H9 (cell line): ENCODE data around the gene ASB16. TPM values are rescaled to one million over a fixed set of nuclear protein-coding genes. Genes with fewer than 3 reads are reported as not detected.

Experiments
- DNase-seq: peaks from one replicate; pipeline ENCODE4 v3.0.0-alpha.2; 2017
- H2AFZ ChIP-seq: one replicate; pipeline ENCODE4 v1.6.1; 2013; ENCODE audit warnings: mild to moderate bottlenecking, low read length, control low read depth, moderate library complexity
- H2AK5ac ChIP-seq: 2 replicates; pipeline ENCODE4 v1.6.1; 2013; ENCODE audit warnings: low read length, control low read depth, mixed read lengths; ENCODE audit not compliant: insufficient read length
- H2BK120ac ChIP-seq: one replicate; pipeline ENCODE4 v1.6.1; 2013; ENCODE audit warnings: low read depth, mild to moderate bottlenecking, low read length, control low read depth, inconsistent platforms; ENCODE audit not compliant: poor library complexity, severe bottlenecking
- H2BK12ac ChIP-seq: 2 replicates; pipeline ENCODE4 v1.6.1; 2013; ENCODE audit warnings: low read length, control low read depth, mixed read lengths, low read depth; ENCODE audit not compliant: insufficient read length
- H2BK15ac ChIP-seq: 2 replicates; pipeline ENCODE4 v1.6.1; 2013; ENCODE audit warnings: low read depth, low read length, control low read depth
- H2BK20ac ChIP-seq: one replicate; pipeline ENCODE4 v1.6.1; 2013; ENCODE audit warnings: low read depth, mild to moderate bottlenecking, low read length, control low read depth, inconsistent platforms; ENCODE audit not compliant: poor library complexity, severe bottlenecking
- H2BK5ac ChIP-seq: 2 replicates; pipeline ENCODE4 v1.6.1; 2013; ENCODE audit warnings: low read length, control low read depth, mixed read lengths; ENCODE audit not compliant: insufficient read length
- H3K14ac ChIP-seq: 2 replicates; pipeline ENCODE4 v1.6.1; 2013; ENCODE audit warnings: low read length, control low read depth; ENCODE audit not compliant: insufficient read depth
- H3K18ac ChIP-seq: 2 replicates; pipeline ENCODE4 v1.6.1; 2013; ENCODE audit warnings: low read depth, mild to moderate bottlenecking, mixed read lengths, low read length, control low read depth; ENCODE audit not compliant: insufficient read length
- H3K23ac ChIP-seq: 2 replicates; pipeline ENCODE4 v1.6.1; 2013; ENCODE audit warnings: low read length, control low read depth, mixed read lengths, low read depth; ENCODE audit not compliant: insufficient read length
- H3K23me2 ChIP-seq: 2 replicates; pipeline ENCODE4 v1.6.1; 2013; ENCODE audit warnings: low read depth, mild to moderate bottlenecking, mixed read lengths, low read length, control low read depth; ENCODE audit not compliant: insufficient read length, poor library complexity, severe bottlenecking
- H3K27ac ChIP-seq: 2 replicates; pipeline ENCODE4 v1.5.1; 2013; ENCODE audit warnings: low read length, control low read depth, mixed read lengths, low read depth; ENCODE audit not compliant: insufficient read length
- H3K27me3 ChIP-seq: 2 replicates; pipeline ENCODE4 v1.6.1; 2013; ENCODE audit warnings: low read length, control low read depth, inconsistent platforms; ENCODE audit not compliant: insufficient read depth
- H3K4ac ChIP-seq: 2 replicates; pipeline ENCODE4 v1.6.1; 2013; ENCODE audit warnings: low read depth, mild to moderate bottlenecking, control low read depth, inconsistent platforms, low read length, moderate library complexity
- H3K4me1 ChIP-seq: 2 replicates; pipeline ENCODE4 v1.6.1; 2013; ENCODE audit warnings: low read length, control low read depth, inconsistent platforms; ENCODE audit not compliant: insufficient read depth
- H3K4me2 ChIP-seq: 2 replicates; pipeline ENCODE4 v1.6.1; 2013; ENCODE audit warnings: low read length, control low read depth, mixed read lengths; ENCODE audit not compliant: insufficient read length, insufficient read depth
- H3K56ac ChIP-seq: 2 replicates; pipeline ENCODE4 v1.6.1; 2013; ENCODE audit warnings: low read depth, mild to moderate bottlenecking, mixed read lengths, low read length, control low read depth; ENCODE audit not compliant: insufficient read length
- H3K79me1 ChIP-seq: 2 replicates; pipeline ENCODE4 v1.6.1; 2013; ENCODE audit warnings: low read depth, mild to moderate bottlenecking, moderate library complexity, low read length, control low read depth, inconsistent platforms; ENCODE audit not compliant: insufficient read depth, poor library complexity, severe bottlenecking
- H3K79me2 ChIP-seq: 2 replicates; pipeline ENCODE4 v1.6.1; 2013; ENCODE audit warnings: low read length, control low read depth, inconsistent platforms; ENCODE audit not compliant: insufficient read depth
- H3K9ac ChIP-seq: 2 replicates; pipeline ENCODE4 v1.6.1; 2013; ENCODE audit warnings: low read length, control low read depth, mixed read lengths; ENCODE audit not compliant: insufficient read length; ENCODE audit errors: extremely low read depth
- H3K9me3 ChIP-seq: one replicate; pipeline ENCODE4 v1.6.1; 2013; ENCODE audit warnings: low read depth, low read length, inconsistent platforms; ENCODE audit not compliant: control insufficient read depth
- H3T11ph ChIP-seq: one replicate; pipeline ENCODE4 v1.6.1; 2013; ENCODE audit warnings: mild to moderate bottlenecking, low read length, control low read depth, inconsistent platforms
- H4K20me1 ChIP-seq: one replicate; pipeline ENCODE4 v1.6.1; 2013; ENCODE audit not compliant: control insufficient read depth, insufficient read length, insufficient read depth
- H4K5ac ChIP-seq: 2 replicates; pipeline ENCODE4 v1.6.1; 2013; ENCODE audit warnings: low read depth, mild to moderate bottlenecking, mixed read lengths, low read length, control low read depth; ENCODE audit not compliant: insufficient read length
- H4K8ac ChIP-seq: replicated peaks from 2 replicates; pipeline ENCODE4 v1.6.1; 2013; ENCODE audit warnings: low read length, control low read depth, mixed read lengths, low read depth; ENCODE audit not compliant: insufficient read length
- H4K91ac ChIP-seq: 2 replicates; pipeline ENCODE4 v1.6.1; 2013; ENCODE audit warnings: low read depth, mild to moderate bottlenecking, moderate library complexity, mixed read lengths, low read length, control low read depth; ENCODE audit not compliant: insufficient read length
- H3K27ac Mint-ChIP-seq, 3 experiments: 2 replicates in 2 of 3; 3 replicates in 1 of 3; pipeline ENCODE4 v1.8.0; 2020 to 2021; ENCODE audit warnings: mixed read lengths in 3 of 3, mild to moderate bottlenecking in 1 of 3, moderate library complexity in 1 of 3
- H3K27me3 Mint-ChIP-seq: 2 replicates; pipeline ENCODE4 v1.8.0; 2021; ENCODE audit warnings: low read depth, mild to moderate bottlenecking, moderate library complexity, mixed read lengths
- H3K36me3 Mint-ChIP-seq, 3 experiments: 2 replicates in 2 of 3; 3 replicates in 1 of 3; pipeline ENCODE4 v1.8.0; 2020 to 2021; ENCODE audit warnings: low read depth in 3 of 3, mixed read lengths in 3 of 3; ENCODE audit not compliant: insufficient read depth in 1 of 3
- H3K4me1 Mint-ChIP-seq, 2 experiments: 2 replicates each; pipeline ENCODE4 v1.8.0; 2020; ENCODE audit warnings: mixed read lengths in 2 of 2
- H3K4me3 Mint-ChIP-seq, 2 experiments: 2 replicates in 1 of 2; 3 replicates in 1 of 2; pipeline ENCODE4 v1.8.0; 2020 to 2021; ENCODE audit warnings: mild to moderate bottlenecking in 2 of 2, mixed read lengths in 2 of 2, moderate library complexity in 1 of 2
- H3K9me3 Mint-ChIP-seq, 2 experiments: 2 replicates in 1 of 2; 3 replicates in 1 of 2; pipeline ENCODE4 v1.8.0; 2020; ENCODE audit warnings: mild to moderate bottlenecking in 2 of 2, mixed read lengths in 2 of 2, moderate library complexity in 1 of 2
- CTCF ChIP-seq: fragments of 200-600 bp; sonication (generic); conservative IDR thresholded peaks from 3 replicates; pipeline ENCODE4 v1.8.0; 2021; ENCODE audit warnings: antibody characterized with exemption, mild to moderate bottlenecking
- WGBS: extraction: QIAGEN DNeasy Blood & Tissue Kit; methylation state at CpG from one replicate; pipeline ENCODE4 v1.1.7; 2013; ENCODE audit warnings: missing lambda C conversion rate, low lambda C conversion rate, mixed read lengths; ENCODE audit not compliant: insufficient read length; ENCODE audit errors: extremely low coverage; 5-methylcytosine and 5-hydroxymethylcytosine counted together
- total RNA-seq: library from RNA; stranded (reverse); gene quantifications from 2 replicates; pipeline ENCODE4 v1.2.1, GENCODE V29; 2021

The ASB16 gene
- total RNA-seq, 1 experiment from 2014 or later, result 0.90 TPM

- no peak overlapping the region for H3K14ac ChIP-seq
- peaks cover 6% of the 10 kb centered on the region; the same call in 1 of the 2 replicates for H3K79me2 ChIP-seq
- H3K56ac ChIP-seq, result no peak overlapping the region
- H2BK5ac ChIP-seq, result no peak overlapping the region
- H4K20me1 ChIP-seq, result no peaks in the 10 kb centered on the region
- no peak overlapping the region for H3K27ac ChIP-seq
- no peak overlapping the region for H3K9ac ChIP-seq
- H3K4me1 ChIP-seq, result 0 out of 2 replicates have a peak, but pooled peaks cover 4% of the 10 kb centered on the region
- H3K9me3 ChIP-seq, result no peaks in the 10 kb centered on the region
- H4K91ac ChIP-seq, result no peak overlapping the region
- no peak for TF ChIP-seq CTCF
- no peak overlapping the region for H3K18ac ChIP-seq
- H2AK5ac ChIP-seq, result no peak overlapping the region
- no CpG with 5 or more reads among the region's 1 CpG for WGBS
- H3K23ac ChIP-seq, result no peak overlapping the region
- H2BK15ac ChIP-seq, result no peak overlapping the region
- no peak overlapping the region for H2BK120ac ChIP-seq
- no peak overlapping the region for H3K4me2 ChIP-seq
- no peak overlapping the region for H3T11ph ChIP-seq
- no peak overlapping the region for H3K4ac ChIP-seq
- no peak overlapping the region for H4K8ac ChIP-seq
- H2BK12ac ChIP-seq, result no peak overlapping the region
- H3K23me2 ChIP-seq, result peaks cover 6% of the 10 kb centered on the region
- DNase-seq, result no peak
- no peaks in the 10 kb centered on the region for H3K27me3 ChIP-seq
- H3K4me3 Mint-ChIP-seq, result no peak overlapping the region; a peak in 1 of 5 replicates
- H2BK20ac ChIP-seq, result no peak overlapping the region
- no peak overlapping the region for H3K27ac Mint-ChIP-seq
- H3K79me1 ChIP-seq, result peaks cover 6% of the 10 kb centered on the region
- H2AFZ ChIP-seq, result no peak overlapping the region
- no peak overlapping the region for H4K5ac ChIP-seq
- H3K4me1 Mint-ChIP-seq, result peaks cover 12 to 29% of the 10 kb centered on the region in 2 experiments
- H3K36me3 Mint-ChIP-seq, result peaks cover 33 to 81% (median 74%) of the 10 kb centered on the region in 3 experiments
- no peaks in the 10 kb centered on the region for H3K9me3 Mint-ChIP-seq
- H3K27me3 Mint-ChIP-seq, result no peaks in the 10 kb centered on the region
Measured at GRCh38 chr17:44214230-44214494, 43.7 kb downstream of the ASB16 start.
